ENCODE data around the gene HOXD13.

Gene HOXD13

GRCh38 chr2:176071330-176072291, 20.9 kb upstream of the HOXD13 start:
- H3K4me3 ChIP-seq (ENCODE audit: low read depth, low read length): no peak overlapping the region
- no peak for TF ChIP-seq CTCF (IDR thresholded peaks at IDR 0.05; ENCODE audit: low read depth, low read length)

- no peak for TF ChIP-seq CTCF (IDR thresholded peaks at IDR 0.05; ENCODE audit: low read depth, low read length)
- no peak overlapping the region for H3K4me3 ChIP-seq (ENCODE audit: low read depth, low read length)
Measured at GRCh38 chr2:176072292-176072669, 20.2 kb upstream of the HOXD13 start.

GRCh38 chr2:176072951-176073904, 19.3 kb upstream of the HOXD13 start:
- no peak overlapping the region for H3K4me3 ChIP-seq (ENCODE audit: low read depth, low read length)
- TF ChIP-seq CTCF (IDR thresholded peaks at IDR 0.05; ENCODE audit: low read depth, low read length): no peak

- no peak for TF ChIP-seq CTCF (IDR thresholded peaks at IDR 0.05; ENCODE audit: low read depth, low read length)
- H3K4me3 ChIP-seq (ENCODE audit: low read depth, low read length): no peak overlapping the region
Measured at GRCh38 chr2:176074919-176075425, 17.5 kb upstream of the HOXD13 start.

- no peak for TF ChIP-seq CTCF (IDR thresholded peaks at IDR 0.05; ENCODE audit: low read depth, low read length)
Measured at GRCh38 chr2:176075481-176075880, 17.0 kb upstream of the HOXD13 start.

GRCh38 chr2:176076063-176076462, 16.5 kb upstream of the HOXD13 start:
- H3K4me3 ChIP-seq (ENCODE audit: low read depth, low read length): no peak overlapping the region
- no peak for TF ChIP-seq CTCF (IDR thresholded peaks at IDR 0.05; ENCODE audit: low read depth, low read length)

More at GRCh38 chr2:176075481-176075880, 17.0 kb upstream of the HOXD13 start:
- no peak overlapping the region for H3K4me3 ChIP-seq (ENCODE audit: low read depth, low read length)
